ENCODE measurements around the gene CPAMD8. TPM values are rescaled to one million over a fixed set of nuclear protein-coding genes. Genes with fewer than 3 reads are reported as not detected.
"Not testable (repeated sequence)": the region's sequence is repeated elsewhere in the genome, so short reads cannot be mapped to it uniquely, and the experiment has no call there.

CPAMD8 gene
- total RNA-seq, 1 experiment from 2014 or later, result 0.11 TPM

DNA sequence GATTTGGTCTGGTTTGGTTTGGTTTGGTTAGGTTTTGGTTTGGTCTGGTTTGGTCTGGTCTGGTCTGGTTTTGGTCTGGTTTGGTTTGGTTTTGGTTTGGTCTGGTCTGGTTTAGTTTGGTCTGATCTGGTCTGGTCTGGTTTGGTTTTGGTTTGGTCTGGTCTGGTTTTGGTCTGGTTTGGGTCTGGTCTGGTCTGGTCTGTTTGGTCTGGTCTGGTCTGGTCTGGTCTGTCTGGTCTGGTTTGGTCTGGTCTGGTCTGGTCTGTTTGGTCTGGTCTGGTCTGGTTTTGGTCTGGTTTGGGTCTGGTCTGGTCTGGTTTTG, 151.7 kb downstream of the CPAMD8 start:
- DNase-seq (ENCODE audit: low read depth), result not testable (repeated sequence)

DNA sequence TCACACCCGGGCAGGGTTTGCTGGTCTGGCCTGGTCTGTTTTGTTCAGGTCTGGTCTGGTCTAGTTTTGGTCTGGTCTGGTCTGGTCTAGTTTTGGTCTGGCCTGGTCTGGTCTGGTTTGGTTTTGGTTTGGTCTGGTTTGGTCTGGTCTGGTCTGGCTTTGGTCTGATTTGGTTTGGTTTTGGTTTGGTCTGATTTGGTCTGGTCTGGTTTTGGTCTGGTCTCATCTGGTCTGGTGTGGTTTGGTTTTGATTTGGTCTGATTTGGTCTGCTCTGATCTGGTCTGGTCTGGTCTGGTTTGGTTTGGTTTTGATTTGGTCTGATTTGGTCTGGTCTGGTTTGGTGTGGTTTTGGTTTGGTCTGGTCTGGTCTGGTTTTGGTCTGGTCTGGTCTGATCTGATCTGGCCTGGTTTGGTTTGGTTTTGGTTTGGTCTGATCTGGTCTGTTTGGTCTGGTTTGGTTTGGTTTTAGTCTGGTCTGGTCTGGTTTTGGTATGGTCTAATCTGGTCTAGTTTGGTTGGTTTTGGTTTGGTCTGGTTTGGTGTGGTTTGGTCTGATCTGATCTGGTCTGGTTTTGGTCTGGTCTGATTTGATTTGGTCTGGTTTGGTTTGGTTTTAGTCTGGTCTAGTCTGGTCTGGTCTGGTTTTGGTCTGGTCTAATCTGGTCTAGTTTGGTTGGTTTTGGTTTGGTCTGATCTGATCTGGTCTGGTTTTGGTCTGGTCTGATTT, 152.2 kb downstream of the CPAMD8 start:
- DNase-seq (ENCODE audit: low read depth), result no peak

DNA sequence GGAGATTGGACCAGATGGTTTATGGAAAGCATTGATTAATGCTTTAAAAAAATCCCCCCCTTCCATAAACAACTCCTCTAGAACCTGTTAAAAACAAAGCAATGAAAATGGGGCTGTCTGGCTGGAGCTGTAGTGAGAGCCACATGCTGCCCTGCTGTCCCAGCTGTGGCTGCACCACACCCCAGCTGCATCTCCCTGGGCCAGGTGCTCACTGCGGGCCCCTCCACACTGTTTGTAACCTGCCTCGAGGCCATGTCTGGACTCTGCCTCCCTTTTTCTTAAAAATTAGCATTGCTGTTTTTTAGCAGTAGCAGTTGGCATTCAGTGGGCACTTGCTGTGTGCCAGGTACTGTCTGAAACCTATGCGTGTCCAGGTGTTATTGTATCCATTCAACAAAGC, 153.0 kb downstream of the CPAMD8 start:
- no peak for DNase-seq (ENCODE audit: low read depth)

DNA sequence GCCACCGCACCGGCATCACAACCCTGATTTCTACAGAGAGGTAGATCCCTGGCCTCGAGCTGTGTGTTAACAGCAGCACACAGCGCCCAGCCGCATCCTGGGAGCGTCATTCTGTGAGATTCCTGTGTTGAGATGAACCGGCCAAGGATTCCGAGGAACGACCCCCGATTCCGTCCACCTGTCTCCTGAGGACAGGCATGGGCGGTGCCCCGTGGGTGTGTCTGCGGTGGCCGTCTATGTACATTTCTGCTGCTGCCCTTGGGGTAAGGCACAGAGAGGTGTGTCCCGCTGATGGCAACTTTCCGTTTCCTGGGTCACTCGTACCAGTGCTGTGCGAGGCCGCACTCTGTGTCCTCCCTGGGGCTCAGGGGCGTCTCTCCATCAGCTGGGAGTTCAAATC, 153.9 kb downstream of the CPAMD8 start:
- DNase-seq (ENCODE audit: low read depth), result no peak

DNA sequence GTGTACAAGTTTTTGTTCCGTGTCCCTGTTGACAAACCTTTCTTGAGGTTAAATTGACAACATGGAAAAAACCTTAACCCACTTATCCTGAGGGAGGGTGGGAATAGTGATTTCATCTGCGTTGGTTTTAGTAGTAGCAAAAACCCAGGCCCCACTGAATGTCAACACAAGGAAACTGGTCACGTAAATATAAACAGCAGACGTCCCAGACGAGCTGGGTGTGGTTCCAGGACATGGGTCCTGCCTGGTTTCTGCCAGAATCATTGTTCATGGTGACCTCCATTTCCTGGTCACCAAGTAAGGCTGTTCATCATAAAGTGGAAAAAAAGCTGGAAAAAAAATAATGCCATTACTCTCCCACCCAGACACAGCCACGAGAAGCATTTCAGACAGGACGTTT, 154.7 kb downstream of the CPAMD8 start:
- DNase-seq (ENCODE audit: low read depth), result no peak

DNA sequence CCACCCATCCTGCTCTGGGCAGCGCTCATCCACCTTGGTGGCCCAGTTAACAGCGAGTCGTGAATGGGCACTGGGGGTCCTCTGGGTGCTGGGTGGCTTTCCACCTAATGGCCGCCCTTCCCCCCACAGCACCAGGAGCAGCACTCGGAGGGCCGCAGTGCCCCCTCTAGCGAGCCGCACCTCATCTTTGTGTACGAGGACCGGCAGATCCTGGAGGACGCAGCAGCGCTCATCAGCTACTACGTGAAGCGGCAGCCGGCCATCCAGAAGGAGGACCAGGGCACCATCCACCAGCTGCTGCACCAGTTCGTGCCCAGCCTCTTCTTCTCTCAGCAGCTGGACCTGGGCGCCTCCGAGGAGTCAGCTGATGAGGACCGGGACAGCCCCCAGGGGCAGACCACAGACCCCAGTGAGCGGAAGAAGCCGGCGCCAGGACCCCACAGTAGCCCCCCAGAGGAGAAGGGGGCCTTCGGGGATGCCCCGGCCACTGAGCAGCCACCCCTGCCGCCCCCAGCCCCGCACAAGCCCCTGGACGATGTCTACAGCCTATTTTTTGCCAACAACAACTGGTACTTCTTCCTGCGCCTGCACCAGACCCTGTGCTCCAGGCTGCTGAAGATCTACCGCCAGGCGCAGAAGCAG, 157.2 kb downstream of the CPAMD8 start:
- no peak for DNase-seq (ENCODE audit: low read depth)

DNA sequence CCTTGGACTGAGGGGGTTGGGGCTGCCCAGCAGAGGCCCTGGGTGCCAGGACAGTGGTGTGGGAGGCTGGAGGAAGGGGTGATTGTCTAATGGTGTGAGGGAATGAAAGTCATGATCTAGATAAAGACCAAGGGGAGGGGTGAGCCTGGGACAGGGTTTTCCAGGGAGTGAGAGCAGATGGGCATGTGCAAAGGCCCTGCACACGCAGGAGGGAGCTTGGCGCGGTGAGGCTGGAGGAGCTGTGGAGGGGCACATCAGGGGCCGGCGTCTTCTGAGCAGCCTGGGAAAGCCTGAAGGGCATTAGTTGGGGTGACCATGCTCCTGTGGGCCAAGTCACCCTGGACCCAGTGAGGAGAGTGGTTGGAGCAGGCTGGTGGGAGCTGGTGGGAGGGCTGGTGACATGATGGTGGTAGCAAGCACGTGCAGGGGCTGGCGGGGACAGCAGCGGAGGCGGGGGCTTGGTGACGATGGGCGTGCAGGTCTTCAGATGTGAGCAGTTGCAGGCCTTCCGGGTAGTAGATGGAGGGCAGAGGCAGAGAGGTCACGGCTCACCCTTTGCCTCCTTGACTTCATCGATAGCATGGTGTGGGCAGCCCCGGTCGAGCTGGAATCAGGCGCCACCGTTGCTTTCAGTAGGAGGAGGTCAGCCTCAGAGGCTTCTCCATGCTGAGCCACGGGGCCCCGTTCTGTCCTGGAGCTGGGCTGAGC, 158.0 kb downstream of the CPAMD8 start:
- no peak for DNase-seq (ENCODE audit: low read depth)

DNA sequence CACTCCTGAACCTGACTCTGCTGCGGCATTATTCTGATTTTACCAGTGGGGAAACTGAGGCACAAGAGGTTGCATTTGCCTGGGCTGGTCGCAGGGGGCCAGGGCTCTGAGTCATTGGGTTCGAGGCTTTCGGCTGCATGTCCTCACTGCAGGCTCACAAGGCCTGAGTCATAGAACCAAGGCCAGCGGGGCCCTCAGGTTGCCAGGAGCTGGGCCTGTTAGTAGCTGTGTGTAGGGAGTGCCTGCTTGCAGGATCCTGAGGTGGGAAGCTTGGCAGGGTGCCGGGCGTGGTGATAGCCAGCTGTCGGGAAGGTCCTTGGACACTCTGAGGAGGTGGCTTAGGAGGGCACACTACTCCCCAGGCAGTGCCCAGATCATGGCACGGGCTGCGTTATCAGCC, 159.4 kb downstream of the CPAMD8 start:
- DNase-seq (ENCODE audit: low read depth), result no peak

DNA sequence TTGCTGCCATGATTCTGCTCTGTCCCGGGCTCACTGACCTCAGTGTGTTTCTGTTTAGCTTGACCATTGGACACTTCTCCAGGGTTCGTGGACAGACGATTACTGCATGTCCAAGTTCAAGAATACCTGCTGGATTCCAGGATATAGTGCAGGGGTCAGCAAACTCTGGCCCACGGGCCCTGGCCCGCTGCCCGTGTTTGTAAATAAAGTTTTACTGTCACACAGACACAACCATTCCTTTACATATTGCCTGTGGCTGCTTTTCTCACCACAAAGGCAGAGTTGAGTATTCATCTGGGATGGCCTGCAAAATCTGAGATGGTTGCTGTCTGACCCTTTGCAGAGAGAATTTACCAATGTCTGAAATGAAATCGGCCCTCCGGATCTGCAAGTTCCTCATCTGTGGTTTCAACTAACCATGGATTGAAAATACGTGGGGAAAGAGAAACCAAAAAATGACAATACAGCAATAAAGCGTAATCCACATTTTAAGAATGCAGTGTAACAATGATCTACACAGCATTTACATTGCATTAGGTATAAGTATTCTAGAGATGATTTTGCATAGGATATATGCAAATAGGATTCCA, 163.7 kb downstream of the CPAMD8 start:
- DNase-seq (ENCODE audit: low read depth), result no peak

DNA sequence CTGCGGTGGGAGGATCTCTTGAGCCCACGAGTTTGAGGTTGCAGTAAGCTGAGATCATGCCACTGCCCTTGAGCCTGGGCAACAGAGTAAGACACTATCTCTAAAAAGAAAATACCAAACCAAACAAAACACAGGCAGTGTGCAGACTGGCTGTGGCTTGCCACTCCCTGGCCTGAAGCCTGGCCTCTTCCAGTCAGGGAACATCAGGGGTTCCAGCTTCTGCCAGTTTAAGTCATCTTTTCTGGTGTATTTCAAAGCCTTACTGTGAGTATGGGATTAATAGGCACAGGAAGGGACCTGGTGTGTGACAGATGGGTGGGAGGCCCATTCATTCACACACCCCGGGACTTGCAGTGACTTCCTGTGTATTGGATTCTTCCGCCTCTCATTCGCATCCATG, 164.8 kb downstream of the CPAMD8 start:
- no peak for DNase-seq (ENCODE audit: low read depth)

DNA sequence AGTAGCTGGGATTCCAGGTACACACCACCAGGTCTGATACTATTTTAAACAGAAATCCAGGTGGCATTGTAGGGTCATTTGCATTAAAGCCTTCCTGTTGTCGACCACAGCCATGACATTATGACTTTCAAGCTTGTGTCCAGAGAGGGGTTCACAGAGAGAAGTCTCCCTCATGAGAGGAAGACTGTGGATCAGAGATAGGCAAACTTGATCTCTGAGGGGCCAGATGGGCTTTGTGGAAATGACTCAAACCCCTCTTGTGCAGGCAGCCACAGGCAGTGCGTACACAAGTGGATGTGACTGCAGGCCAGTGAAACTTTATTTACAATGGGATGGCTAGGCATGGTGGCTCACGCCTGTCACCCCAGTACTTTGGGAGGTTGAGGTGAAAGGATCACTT, 165.6 kb downstream of the CPAMD8 start:
- DNase-seq (ENCODE audit: low read depth), result no peak

DNA sequence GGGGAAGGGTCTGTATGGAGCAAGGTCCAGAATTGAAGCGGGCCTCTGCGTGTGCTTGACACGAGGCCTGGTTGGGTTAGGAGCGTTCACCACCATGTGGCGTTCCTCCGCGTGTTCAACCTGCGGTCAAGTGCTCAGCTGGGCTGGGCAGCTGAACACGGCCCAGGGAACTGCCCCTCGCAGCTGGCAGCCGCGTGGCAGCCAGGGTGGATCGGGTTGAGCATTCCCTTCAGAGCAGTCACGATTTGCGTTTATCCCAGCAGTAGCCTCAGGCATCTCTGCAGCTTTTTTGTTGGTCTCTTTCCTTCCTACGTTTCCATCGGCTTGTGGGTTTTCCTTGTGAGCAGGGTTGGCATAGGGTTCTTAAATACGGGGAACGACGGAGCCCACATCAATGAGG, 166.5 kb downstream of the CPAMD8 start:
- no peak for DNase-seq (ENCODE audit: low read depth)

DNA sequence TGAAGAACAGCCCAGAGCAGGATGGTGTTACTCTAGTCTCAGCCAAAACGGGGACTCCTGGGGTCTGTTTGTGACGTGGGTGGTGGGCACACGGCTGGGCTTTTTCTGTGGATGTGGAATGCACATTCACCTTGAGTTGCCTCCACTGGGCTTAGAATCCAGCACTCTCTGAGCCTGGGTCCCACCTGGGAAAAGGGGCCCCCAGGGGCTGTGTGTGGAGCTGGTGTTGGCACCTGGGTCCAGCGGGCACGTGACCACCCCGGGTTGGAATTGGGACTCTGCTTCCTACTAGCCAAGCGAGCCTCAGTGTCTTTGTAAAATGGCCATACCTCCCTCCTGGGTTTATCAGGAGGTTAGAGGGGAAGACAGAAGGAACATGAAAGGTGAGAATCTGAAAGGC, 167.0 kb downstream of the CPAMD8 start:
- no peak for DNase-seq (ENCODE audit: low read depth)

DNA sequence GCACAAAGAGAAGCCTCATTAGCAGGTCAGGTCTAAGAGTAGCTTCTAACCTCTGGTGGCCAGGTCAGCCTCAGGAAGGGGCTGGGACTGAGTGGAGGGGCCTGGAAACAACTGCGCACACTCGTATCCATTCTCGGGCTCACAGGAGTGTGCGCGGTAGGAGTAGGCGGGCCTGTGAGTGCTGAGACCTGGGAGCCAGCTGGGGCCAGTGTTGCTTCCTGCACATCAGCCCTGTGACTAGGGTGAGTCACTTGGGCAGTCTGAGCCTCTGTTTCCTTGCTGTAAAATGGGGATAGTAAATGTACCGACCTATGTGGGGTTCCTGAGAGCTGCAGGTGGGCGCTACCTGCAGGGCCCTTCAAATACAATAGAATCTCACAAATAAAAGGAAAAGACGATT, 170.5 kb downstream of the CPAMD8 start:
- no peak for DNase-seq (ENCODE audit: low read depth)

DNA sequence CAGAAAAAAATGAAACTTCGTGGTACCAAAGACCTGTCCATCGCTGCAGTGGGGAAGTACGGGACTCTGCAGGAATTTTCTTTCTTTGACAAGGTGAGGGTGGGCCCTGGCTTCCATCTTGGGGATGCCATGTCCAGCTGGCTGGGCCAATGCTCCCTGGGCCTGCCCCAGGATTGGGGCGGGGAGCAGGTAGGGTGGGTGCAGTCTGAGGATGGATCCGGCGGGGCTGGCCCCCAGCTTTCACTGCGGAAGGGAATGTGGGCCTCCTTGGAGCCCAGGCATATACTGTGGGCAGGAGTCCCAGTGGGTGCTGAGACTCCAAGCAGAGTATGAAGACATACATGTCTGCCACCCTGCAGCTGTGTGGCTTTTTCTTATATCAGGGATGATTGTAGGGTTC, 173.5 kb downstream of the CPAMD8 start:
- DNase-seq (ENCODE audit: low read depth), result no peak

DNA sequence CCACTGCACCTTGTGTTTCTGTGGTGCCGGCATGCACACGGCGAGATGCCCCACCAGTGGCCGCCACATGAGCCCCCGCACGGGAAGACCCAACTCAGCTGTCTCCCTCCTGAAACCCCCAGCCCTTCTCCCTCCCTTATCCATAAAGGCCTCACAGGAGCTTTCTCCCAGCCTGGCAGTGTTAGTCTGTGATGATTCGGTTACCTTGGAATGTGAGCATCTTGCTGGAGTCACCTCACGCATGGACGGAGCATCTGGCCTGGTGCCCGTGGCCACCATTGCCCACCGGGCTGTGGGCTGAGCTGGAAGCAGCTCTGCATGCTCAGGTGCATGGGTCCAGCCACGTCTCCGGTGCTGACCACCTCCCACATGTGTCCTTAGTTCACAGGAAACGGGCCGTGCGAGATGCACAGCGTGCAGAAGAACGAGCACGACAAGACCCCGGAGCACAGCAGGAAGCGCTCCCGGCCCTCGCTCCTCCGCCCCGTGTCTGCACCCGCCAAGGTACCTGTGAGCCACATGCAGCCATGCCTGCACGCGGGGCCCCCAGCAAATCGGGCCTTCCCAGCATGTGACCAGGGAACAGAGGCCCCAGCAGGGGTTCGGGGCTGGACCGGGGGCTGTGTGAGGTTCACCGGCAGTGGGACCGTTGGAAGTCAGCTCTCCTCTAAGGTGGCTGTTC, 175.4 kb downstream of the CPAMD8 start:
- no peak for DNase-seq (ENCODE audit: low read depth)

DNA sequence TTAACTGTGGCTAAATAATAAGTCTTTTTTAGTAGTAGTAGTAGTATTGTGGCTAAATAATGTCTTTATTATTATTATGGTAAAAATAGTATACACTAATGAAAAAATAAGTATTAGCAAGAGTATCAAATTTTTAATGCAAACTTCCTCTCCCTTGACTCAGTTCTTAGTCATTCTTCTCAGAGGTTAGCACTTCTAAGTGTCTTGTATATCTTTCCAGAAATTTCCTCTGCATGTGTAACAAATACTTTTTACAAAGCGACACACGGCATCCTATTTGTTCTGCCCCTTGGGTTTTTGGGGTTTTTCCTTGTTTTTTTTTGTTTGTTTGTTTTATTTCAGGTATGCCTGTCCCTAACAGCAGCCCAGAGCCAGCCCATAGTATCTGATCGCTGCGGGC, 176.5 kb downstream of the CPAMD8 start:
- DNase-seq (ENCODE audit: low read depth), result peak; percentile 24

DNA sequence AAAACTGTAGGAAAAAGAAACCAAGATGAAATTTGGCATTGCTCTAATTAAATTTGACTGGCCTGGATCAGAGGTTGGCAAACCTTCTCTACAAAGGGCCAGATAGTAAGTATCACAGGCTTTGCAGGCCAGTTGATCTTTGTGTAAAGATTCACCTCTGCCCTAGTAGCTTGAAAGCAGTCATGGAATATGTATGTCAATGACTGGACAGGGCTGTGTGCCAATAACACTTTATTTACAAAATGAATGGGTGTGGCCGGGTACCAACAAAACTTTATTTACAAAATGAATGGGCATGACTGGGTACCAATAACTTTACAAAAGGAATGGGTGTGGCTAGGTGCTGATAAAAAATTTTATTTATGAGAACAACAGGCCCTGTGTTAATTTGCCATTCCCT, 177.4 kb downstream of the CPAMD8 start:
- DNase-seq (ENCODE audit: low read depth), result peak; percentile 38

DNA sequence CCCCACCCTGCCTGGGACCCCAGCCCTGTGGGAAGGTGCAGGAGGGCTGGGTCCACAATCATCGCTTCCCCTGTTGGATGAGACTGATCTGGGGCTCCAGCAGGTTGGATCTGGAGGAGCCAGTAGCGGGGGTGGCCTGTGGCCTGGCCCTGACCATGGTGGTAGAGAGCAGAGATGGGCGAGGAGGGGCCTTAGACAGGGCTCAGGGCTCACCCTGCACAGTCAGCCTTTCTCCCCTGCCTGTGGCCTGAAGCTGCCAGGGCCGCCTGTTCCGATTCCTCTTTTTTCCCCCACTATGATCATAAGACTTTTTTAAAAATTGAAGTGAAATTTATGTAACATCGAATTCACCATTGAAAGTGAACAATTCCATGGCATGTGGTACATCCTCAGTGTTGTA, 179.2 kb downstream of the CPAMD8 start:
- no peak for DNase-seq (ENCODE audit: low read depth)

DNA sequence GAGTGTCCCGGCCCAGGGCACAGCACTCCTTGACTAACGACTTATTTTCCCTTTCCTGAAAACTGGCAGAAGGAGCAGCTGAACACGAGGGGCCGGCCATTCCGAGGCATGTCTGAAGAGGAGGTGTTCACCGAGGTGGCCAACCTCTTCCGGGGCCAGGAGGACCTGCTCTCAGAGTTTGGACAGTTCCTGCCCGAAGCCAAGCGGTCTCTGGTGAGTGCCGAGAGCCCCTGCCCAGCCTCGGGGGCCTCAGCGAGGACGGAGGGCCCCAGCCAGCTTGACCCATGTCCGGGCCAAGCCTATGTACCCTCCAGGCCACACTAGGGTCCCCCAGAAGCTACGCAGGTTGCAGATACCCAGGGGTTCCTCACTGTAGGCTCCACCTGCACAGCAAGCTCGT, 179.7 kb downstream of the CPAMD8 start:
- DNase-seq (ENCODE audit: low read depth), result no peak

Data from LHCN-M2 (cell line).